ENCODE data around the gene WDR72.

GRCh38 chr15:53498996-53499395, 260.5 kb downstream of the WDR72 start:
- TF ChIP-seq ISL1 (CRISPR knock-in tag; IDR thresholded peaks at IDR 0.05), result no peak
- TF ChIP-seq GLIS3 (CRISPR knock-in tag; IDR thresholded peaks at IDR 0.05), result no peak
- TF ChIP-seq PATZ1 (CRISPR knock-in tag; IDR thresholded peaks at IDR 0.05; ENCODE audit: borderline replicate concordance), result no peak
- no peak for TF ChIP-seq RARB (CRISPR knock-in tag; IDR thresholded peaks at IDR 0.05)
- TF ChIP-seq PPARA (CRISPR knock-in tag; IDR thresholded peaks at IDR 0.05; ENCODE audit: borderline replicate concordance), result no peak

All from SK-N-SH treated with all-trans-retinoic acid at 6 μM for 48 hours (cell line).